K562 (cell line): ENCODE results near the gene ADAM33. TPM values are rescaled to one million over a fixed set of nuclear protein-coding genes. Genes with fewer than 3 reads are reported as not detected.

Experiments
- ATAC-seq: fragments of 200-7000 bp; cut with Tn5 transposase; 3 replicates; pipeline ENCODE4 v1.9.1; 2020; ENCODE audit warnings: moderate library complexity
- BruUV-seq: library from RNA; stranded (reverse); fragments of 400-500 nt; replicated peaks from 2 replicates; lab custom pipeline; 2021; lab: Mats Ljungman, UMichigan
- CTCF ChIA-PET: fragments of 300-600 bp; formaldehyde crosslinking; extraction: SDS; loops from one replicate; lab custom pipeline; 2021; ENCODE audit warnings: low intra/inter-chr PET ratio; lab: Yijun Ruan, JAX
- POLR2A ChIA-PET: fragments of 300-600, 350-650 bp; sonication (Branson Sonifier 250); formaldehyde crosslinking; extraction: SDS; loops from one replicate; lab custom pipeline; 2021; ENCODE audit warnings: antibody characterized with exemption, inconsistent platforms; lab: Yijun Ruan, JAX
- DNase-seq, 4 experiments: peaks; one replicate each; pipeline versions ENCODE4 v3.0.0 to v3.0.0-alpha.2; 2011 to 2018; ENCODE audit warnings: low spot score in 3 of 4, mixed read lengths in 3 of 4; ENCODE audit errors: extremely low read depth in 1 of 4
- FAIRE-seq: peaks from 2 replicates; lab custom pipeline; 2011; peaks lifted over from hg19 to GRCh38; lab: Jason Lieb, UNC
- H2AFZ ChIP-seq: 2 replicates; pipeline ENCODE4 v1.6.0; 2011; ENCODE audit warnings: low read depth, low read length, control low read depth, inconsistent platforms
- H3K27ac ChIP-seq: fragments of 200-600 bp; 3 replicates; pipeline ENCODE4 v1.8.0; 2011; ENCODE audit warnings: low read depth, mild to moderate bottlenecking, control low read depth, inconsistent platforms, low read length, moderate library complexity, mixed read lengths; ENCODE audit errors: extremely low read depth
- H3K27me3 ChIP-seq, 2 experiments: fragments of 300-600 bp in 1 of 2; 2 replicates in 1 of 2; 3 replicates in 1 of 2; pipeline versions ENCODE4 v1.6.0 to v1.8.0; 2011; ENCODE audit warnings: inconsistent platforms in 2 of 2, low read length in 2 of 2, mild to moderate bottlenecking in 1 of 2, mixed read lengths in 1 of 2, moderate library complexity in 1 of 2; ENCODE audit not compliant: control insufficient read depth in 2 of 2, insufficient read depth in 2 of 2
- H3K36me3 ChIP-seq: fragments of 300-600 bp; 3 replicates; pipeline ENCODE4 v1.8.0; 2011; ENCODE audit warnings: mild to moderate bottlenecking, low read length, inconsistent platforms; ENCODE audit not compliant: control insufficient read depth, insufficient read depth
- H3K4me1 ChIP-seq, 2 experiments: fragments of 200-600 bp in 1 of 2; replicated peaks in 1 of 2; 2 replicates in 1 of 2; 3 replicates in 1 of 2; pipeline versions ENCODE4 v1.5.1 to v1.8.0; 2011; ENCODE audit warnings: inconsistent platforms in 2 of 2, low read length in 2 of 2, mild to moderate bottlenecking in 1 of 2, mixed read lengths in 1 of 2, moderate library complexity in 1 of 2; ENCODE audit not compliant: control insufficient read depth in 2 of 2, insufficient read depth in 2 of 2
- H3K4me2 ChIP-seq: 2 replicates; pipeline ENCODE4 v1.6.1; 2011; ENCODE audit warnings: low read length, control low read depth, inconsistent platforms, mixed read lengths; ENCODE audit not compliant: insufficient read depth
- H3K4me3 ChIP-seq: fragments of 200-600 bp; sonication (generic), shearing (Covaris generic); 2 replicates; pipeline ENCODE4 v1.5.1; 2016; ENCODE audit warnings: control low read depth, inconsistent platforms
- H3K79me2 ChIP-seq: fragments of 200-600 bp; 3 replicates; pipeline ENCODE4 v1.8.0; 2011; ENCODE audit warnings: low read length, inconsistent platforms; ENCODE audit not compliant: control insufficient read depth, insufficient read depth
- H3K9ac ChIP-seq, 2 experiments: 2 replicates each; pipeline versions ENCODE4 v1.6.0 to v1.6.1; 2011; ENCODE audit warnings: low read depth in 2 of 2, low read length in 2 of 2, control low read depth in 1 of 2, inconsistent platforms in 1 of 2, mild to moderate bottlenecking in 1 of 2, mixed read lengths in 1 of 2; ENCODE audit not compliant: insufficient read depth in 1 of 2
- H3K9me1 ChIP-seq: one replicate; pipeline ENCODE4 v1.6.0; 2011; ENCODE audit warnings: inconsistent platforms, mild to moderate bottlenecking, low read length, moderate library complexity; ENCODE audit not compliant: control insufficient read depth, insufficient read depth
- H3K9me3 ChIP-seq: replicated peaks from 2 replicates; pipeline ENCODE4 v1.5.1; 2011; ENCODE audit warnings: low read depth, low read length, inconsistent platforms; ENCODE audit not compliant: control insufficient read depth, insufficient read depth
- H4K20me1 ChIP-seq: replicated peaks from 2 replicates; pipeline ENCODE4 v1.6.1; 2011; ENCODE audit warnings: low read length, inconsistent platforms, mixed read lengths; ENCODE audit not compliant: control insufficient read depth, insufficient read depth
- ARHGAP35 ChIP-seq: fragments of 450-650 bp; IDR thresholded peaks from 2 replicates; pipeline ENCODE4 v1.6.1; 2018; ENCODE audit not compliant: partially characterized antibody
- BACH1 ChIP-seq: fragments of 200-800 bp; sonication (Bioruptor generic); IDR thresholded peaks from 2 replicates; pipeline ENCODE4 v1.6.1; 2016; ENCODE audit warnings: missing genetic modification characterization, missing compliant biosample characterization
- CREB1 ChIP-seq, 2 experiments: sonication (generic) in 1 of 2; formaldehyde crosslinking in 1 of 2; IDR thresholded peaks; 2 replicates each; pipeline versions ENCODE4 v1.6.1 to v1.8.0; 2012 to 2022; ENCODE audit warnings: inconsistent platforms in 1 of 2, mild to moderate bottlenecking in 1 of 2, missing genetic modification reagents in 1 of 2, moderate library complexity in 1 of 2
- EGR1 ChIP-seq: fragments of 450-650 bp; conservative IDR thresholded peaks from 2 replicates; pipeline ENCODE4 v1.6.1; 2017; ENCODE audit warnings: mild to moderate bottlenecking
- FOXM1 ChIP-seq, 2 experiments: fragments of 450-650 bp in 1 of 2; sonication (generic) in 1 of 2; formaldehyde crosslinking in 1 of 2; IDR thresholded peaks; 2 replicates each; pipeline versions ENCODE4 v1.6.1 to v1.9.0; 2017 to 2022; ENCODE audit warnings: low read depth in 2 of 2, mild to moderate bottlenecking in 2 of 2, missing genetic modification reagents in 1 of 2, moderate library complexity in 1 of 2
- GTF2A2 ChIP-seq: IDR thresholded peaks from 2 replicates; pipeline ENCODE4 v1.6.1; 2016; ENCODE audit warnings: mild to moderate bottlenecking, missing genetic modification characterization, missing compliant biosample characterization
- KDM1A ChIP-seq, 2 experiments: fragments of 450-650 bp; IDR thresholded peaks; 2 replicates each; pipeline ENCODE4 v1.6.1; 2016; ENCODE audit warnings: mild to moderate bottlenecking in 2 of 2
- POLR2G ChIP-seq: fragments of 200-400 bp; formaldehyde crosslinking; IDR thresholded peaks from 2 replicates; pipeline ENCODE4 v1.6.1; 2017; ENCODE audit warnings: low read depth, mild to moderate bottlenecking, antibody characterized with exemption, low read length, moderate library complexity
- POLR3G ChIP-seq: IDR thresholded peaks from 2 replicates; pipeline ENCODE4 v1.6.1; 2011; ENCODE audit not compliant: insufficient read length, insufficient replicate concordance; ENCODE audit errors: extremely low read depth
- PTRF ChIP-seq: fragments of 450-650 bp; IDR thresholded peaks from 2 replicates; pipeline ENCODE4 v1.6.1; 2016; ENCODE audit warnings: mild to moderate bottlenecking, missing genetic modification characterization, missing compliant biosample characterization
- SNRNP70 ChIP-seq: fragments of 200-400 bp; formaldehyde crosslinking; optimal IDR thresholded peaks from 2 replicates; pipeline ENCODE3; 2017; ENCODE audit warnings: low read depth, low read length
- U2AF2 ChIP-seq: fragments of 200-400 bp; formaldehyde crosslinking; optimal IDR thresholded peaks from 2 replicates; pipeline ENCODE3; 2017; ENCODE audit warnings: low read depth, mild to moderate bottlenecking, low read length
- USF1 ChIP-seq: sonication (generic); formaldehyde crosslinking; IDR thresholded peaks from 2 replicates; pipeline ENCODE4 v1.9.0; 2022; ENCODE audit warnings: mild to moderate bottlenecking, missing genetic modification reagents
- ZBTB17 ChIP-seq: fragments of 450-650 bp; formaldehyde crosslinking; IDR thresholded peaks from 2 replicates; pipeline ENCODE4 v1.4.0; 2020; ENCODE audit warnings: mild to moderate bottlenecking
- ZNF668 ChIP-seq: fragments of 250-450 bp; sonication (Bioruptor Pico); IDR thresholded peaks from 2 replicates; pipeline ENCODE4 v1.8.0; 2022; ENCODE audit warnings: mild to moderate bottlenecking, inconsistent platforms
- WGBS: fragments of 100-300 bp; shearing (Covaris generic); methylation state at CpG from one replicate; pipeline ENCODE4 v1.1.6; 2016; ENCODE audit warnings: low coverage, mixed read lengths; ENCODE audit not compliant: insufficient coverage; ENCODE audit errors: missing lambda C conversion rate; 5-methylcytosine and 5-hydroxymethylcytosine counted together
- in situ Hi-C: fragments of 300-500 bp; cut with MboI; formaldehyde crosslinking; loops from 4 replicates; pipeline ENCODE4 v1.15.0; 2018; ENCODE audit warnings: inconsistent platforms, mixed read lengths
- intact Hi-C: fragments of 100-400 bp; cut with micrococcal nuclease; formaldehyde crosslinking; loops from 2 replicates; pipeline ENCODE4 v1.14.2; 2022
- polyA plus RNA-seq, 8 experiments: library from polyadenylated mRNA; depleted of rRNA in 4 of 8; stranded (reverse) in 5 of 8; unstranded in 3 of 8; fragments of >200 nt; fragmentation: Nextera tagmentation in 2 of 8; fragmentation: Illumina TruSeq in 1 of 8; extraction: Ambion mirVana in 2 of 8; extraction: Trizol in 1 of 8; gene quantifications; 2 replicates each; pipeline versions ENCODE4 v1.2.1 to v1.2.3, GENCODE V29; 2011 to 2014; ENCODE audit warnings: inconsistent platforms in 1 of 8, missing spikeins in 1 of 8
- total RNA-seq, 7 experiments: library from RNA; depleted of rRNA in 6 of 7; stranded (reverse); fragments of >200 nt in 6 of 7; fragmentation: Illumina TruSeq in 2 of 7; extraction: Trizol in 2 of 7; gene quantifications; 2 replicates each; pipeline versions ENCODE4 v1.2.1 to v1.2.3, GENCODE V29; 2011 to 2021; ENCODE audit warnings: low replicate concordance in 1 of 7
- TF ChIP-seq, protein P1 (sequence below), 2 experiments: fragments of 450-650 bp in 1 of 2; sonication (generic) in 1 of 2; formaldehyde crosslinking; conservative IDR thresholded peaks; 2 replicates each; pipeline versions ENCODE4 v1.4.0 to v1.8.1; 2020 to 2022; ENCODE audit warnings: mild to moderate bottlenecking in 1 of 2, missing genetic modification reagents in 1 of 2
- TF ChIP-seq, protein P2 (sequence below): fragments of 450-650 bp; IDR thresholded peaks from 2 replicates; pipeline ENCODE4 v1.6.1; 2018; ENCODE audit warnings: mild to moderate bottlenecking, low read depth; ENCODE audit not compliant: partially characterized antibody

The ADAM33 gene
- total and polyA plus RNA-seq, 9 of the 15 experiments (the other 6 are each of a cell fraction or from before 2014, with no cell fraction given): not detected

DNA sequence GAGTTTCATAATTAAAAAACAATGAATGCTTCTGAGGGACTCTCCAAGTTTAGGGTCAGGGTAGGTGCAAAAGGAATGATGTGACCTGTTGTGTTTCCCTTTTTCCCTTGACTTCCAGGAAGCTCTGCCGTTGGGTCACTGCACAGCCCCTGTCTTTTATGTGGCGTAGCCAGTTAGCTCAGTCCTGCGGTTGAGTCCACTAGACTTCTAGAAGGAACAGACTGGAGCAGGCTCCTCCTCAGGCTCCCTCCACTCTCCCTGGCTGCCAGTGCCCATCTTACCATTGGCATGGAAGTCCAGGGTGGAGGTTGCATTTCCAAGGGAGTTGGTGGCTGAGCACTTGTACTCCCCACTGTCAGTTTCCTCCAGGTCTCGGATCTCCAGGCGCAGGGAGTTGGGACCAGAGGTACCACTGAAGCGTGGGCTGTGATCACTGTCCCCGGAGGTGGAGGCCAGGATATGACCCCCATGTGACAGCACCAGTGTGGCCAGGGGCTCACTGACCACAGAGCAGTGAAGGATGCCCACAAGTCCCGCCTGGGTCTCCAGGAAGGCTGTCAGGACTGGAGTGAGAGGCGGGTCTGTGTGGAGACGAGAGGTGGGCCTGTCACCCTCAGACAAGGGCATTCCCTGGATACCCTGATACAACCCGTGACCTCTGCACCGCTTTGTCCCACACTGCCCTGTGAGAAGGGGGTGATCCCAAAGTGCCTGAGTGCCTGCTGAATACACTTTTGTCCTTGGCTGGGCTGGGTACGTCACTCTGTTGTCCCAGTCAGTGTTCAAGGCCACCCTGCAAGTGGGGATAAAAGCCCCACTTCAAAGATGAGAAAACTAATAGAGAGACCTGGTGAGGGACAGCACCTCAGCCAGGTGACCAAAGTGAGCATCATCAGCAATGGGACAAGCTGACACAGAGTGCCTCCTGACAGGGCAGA, 19.5 kb upstream of the ADAM33 start:
- no peaks in the 10 kb centered on the region for H3K9me1 ChIP-seq
- no peak overlapping the region for H3K4me3 ChIP-seq
- ATAC-seq (no peak), DNase-seq (no peak), FAIRE-seq (no peak)
- H3K27me3 ChIP-seq: peaks cover 0 to 51% of the 10 kb centered on the region in 2 experiments; a peak in 3 of 5 replicates
- ChIA-PET CTCF (no interaction called here), POLR2A (interaction anchor here (0.7 kb wide), 1 partner anchor 84 kb away, joined by 3 read pairs; no protein-coding TSS in a partner anchor)
- H4K20me1 ChIP-seq: no peaks in the 10 kb centered on the region
- H3K4me1 ChIP-seq: peaks cover 0 to 18% of the 10 kb centered on the region in 2 experiments; a peak in 2 of 5 replicates
- intact Hi-C loops (no loop called here), in situ Hi-C loops (no loop called here)
- no peak overlapping the region for H3K4me2 ChIP-seq
- WGBS: 2% methylated on average over 13 of the region's 13 CpGs
- H2AFZ ChIP-seq: no peak overlapping the region
- no peaks in the 10 kb centered on the region for H3K36me3 ChIP-seq
- H3K27ac ChIP-seq: no peak overlapping the region
- no peaks in the 10 kb centered on the region for H3K79me2 ChIP-seq
- H3K9ac ChIP-seq: no peak overlapping the region; a peak in 1 of 4 replicates
- BruUV-seq: no TSS peak
- H3K9me3 ChIP-seq: no peaks in the 10 kb centered on the region
- no peak for TF ChIP-seq POLR2G
- TF ChIP-seq PTRF: no peak
- TF ChIP-seq ZBTB17 (CRISPR knock-in tag): no peak
- TF ChIP-seq GTF2A2: no peak
- no peak for TF ChIP-seq ARHGAP35
- no peak for TF ChIP-seq POLR3G
- no peak for TF ChIP-seq USF1 (CRISPR knock-in tag)
- TF ChIP-seq FOXM1 (IDR thresholded peaks at IDR 0.05; ENCODE audit: low read depth): no peak
- TF ChIP-seq FOXM1 (CRISPR knock-in tag; IDR thresholded peaks at IDR 0.05; ENCODE audit: low read depth): no peak
- no peak for TF ChIP-seq EGR1
- no peak for TF ChIP-seq KDM1A (IDR thresholded peaks at IDR 0.05)
- TF ChIP-seq, protein P1, sequence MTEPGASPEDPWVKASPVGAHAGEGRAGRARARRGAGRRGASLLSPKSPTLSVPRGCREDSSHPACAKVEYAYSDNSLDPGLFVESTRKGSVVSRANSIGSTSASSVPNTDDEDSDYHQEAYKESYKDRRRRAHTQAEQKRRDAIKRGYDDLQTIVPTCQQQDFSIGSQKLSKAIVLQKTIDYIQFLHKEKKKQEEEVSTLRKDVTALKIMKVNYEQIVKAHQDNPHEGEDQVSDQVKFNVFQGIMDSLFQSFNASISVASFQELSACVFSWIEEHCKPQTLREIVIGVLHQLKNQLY (CRISPR knock-in tag; conservative IDR thresholded peaks at IDR 0.05): no peak
- TF ChIP-seq BACH1 (tag): no peak
- TF ChIP-seq SNRNP70: no peak
- TF ChIP-seq, protein P2, sequence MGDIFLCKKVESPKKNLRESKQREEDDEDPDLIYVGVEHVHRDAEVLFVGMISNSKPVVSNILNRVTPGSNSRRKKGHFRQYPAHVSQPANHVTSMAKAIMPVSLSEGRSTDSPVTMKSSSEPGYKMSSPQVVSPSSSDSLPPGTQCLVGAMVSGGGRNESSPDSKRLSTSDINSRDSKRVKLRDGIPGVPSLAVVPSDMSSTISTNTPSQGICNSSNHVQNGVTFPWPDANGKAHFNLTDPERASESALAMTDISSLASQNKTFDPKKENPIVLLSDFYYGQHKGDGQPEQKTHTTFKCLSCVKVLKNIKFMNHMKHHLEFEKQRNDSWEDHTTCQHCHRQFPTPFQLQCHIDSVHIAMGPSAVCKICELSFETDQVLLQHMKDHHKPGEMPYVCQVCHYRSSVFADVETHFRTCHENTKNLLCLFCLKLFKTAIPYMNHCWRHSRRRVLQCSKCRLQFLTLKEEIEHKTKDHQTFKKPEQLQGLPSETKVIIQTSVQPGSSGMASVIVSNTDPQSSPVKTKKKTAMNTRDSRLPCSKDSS: no peak
- TF ChIP-seq CREB1 (IDR thresholded peaks at IDR 0.05): no peak
- TF ChIP-seq CREB1 (CRISPR knock-in tag; IDR thresholded peaks at IDR 0.05): no peak
- TF ChIP-seq U2AF2: no peak
- no peak for TF ChIP-seq ZNF668 (CRISPR knock-in tag)
